ENCODE measurements around the gene SULT1C2. TPM values are rescaled to one million over a fixed set of nuclear protein-coding genes. Genes with fewer than 3 reads are reported as not detected.

SULT1C2 gene
- total RNA-seq, 1 donor from 2014 or later = not detected

- H3K4me1 Mint-ChIP-seq = peaks cover 6% of the 10 kb centered on the region
- H3K36me3 Mint-ChIP-seq = no peaks in the 10 kb centered on the region
- no peak for DNase-seq (ENCODE audit: low spot score in 2 of 2, unreplicated experiment in 2 of 2)
- no peak overlapping the region for H3K27ac Mint-ChIP-seq
- peaks cover 15% of the 10 kb centered on the region for H3K27me3 Mint-ChIP-seq (ENCODE audit: low read depth)
- H3K4me3 Mint-ChIP-seq = no peak overlapping the region
- no peak for TF ChIP-seq CTCF (IDR thresholded peaks at IDR 0.05; ENCODE audit: unreplicated experiment)
- no peaks in the 10 kb centered on the region for H3K9me3 Mint-ChIP-seq
Measured at GRCh38 chr2:108253106-108253505, 35.6 kb upstream of the SULT1C2 start.

GRCh38 chr2:108257757-108258331, 30.9 kb upstream of the SULT1C2 start:
- no peak for DNase-seq (ENCODE audit: low spot score in 2 of 2, unreplicated experiment in 2 of 2)
- Mint-ChIP-seq H3K4me1 (peaks cover 2% of the 10 kb centered on the region), H3K36me3 (no peaks in the 10 kb centered on the region), H3K9me3 (no peaks in the 10 kb centered on the region), H3K4me3 (no peak overlapping the region), H3K27ac (no peak overlapping the region), H3K27me3 (ENCODE audit: low read depth) (peaks cover 17% of the 10 kb centered on the region)
- TF ChIP-seq CTCF (IDR thresholded peaks at IDR 0.05; ENCODE audit: unreplicated experiment) = no peak

GRCh38 chr2:108260773-108261172, 27.9 kb upstream of the SULT1C2 start:
- H3K27me3 Mint-ChIP-seq (ENCODE audit: low read depth) = peaks cover 19% of the 10 kb centered on the region
- no peak overlapping the region for H3K4me3 Mint-ChIP-seq
- TF ChIP-seq CTCF (IDR thresholded peaks at IDR 0.05; ENCODE audit: unreplicated experiment) = no peak
- H3K9me3 Mint-ChIP-seq = no peaks in the 10 kb centered on the region
- no peaks in the 10 kb centered on the region for H3K4me1 Mint-ChIP-seq
- H3K27ac Mint-ChIP-seq = no peak overlapping the region
- no peaks in the 10 kb centered on the region for H3K36me3 Mint-ChIP-seq
- DNase-seq (ENCODE audit: low spot score in 2 of 2, unreplicated experiment in 2 of 2) = no peak

- H3K27me3 Mint-ChIP-seq (ENCODE audit: low read depth) = peaks cover 19% of the 10 kb centered on the region
- TF ChIP-seq CTCF (IDR thresholded peaks at IDR 0.05; ENCODE audit: unreplicated experiment) = no peak
- no peak overlapping the region for H3K4me3 Mint-ChIP-seq
- H3K36me3 Mint-ChIP-seq = no peaks in the 10 kb centered on the region
- H3K27ac Mint-ChIP-seq = no peak overlapping the region
- no peaks in the 10 kb centered on the region for H3K4me1 Mint-ChIP-seq
- no peaks in the 10 kb centered on the region for H3K9me3 Mint-ChIP-seq
- no peak for DNase-seq (ENCODE audit: low spot score in 2 of 2, unreplicated experiment in 2 of 2)
Measured at GRCh38 chr2:108262036-108262435, 26.7 kb upstream of the SULT1C2 start.

- Mint-ChIP-seq H3K27ac (no peak overlapping the region), H3K4me3 (no peak overlapping the region), H3K27me3 (ENCODE audit: low read depth) (peaks cover 16% of the 10 kb centered on the region), H3K36me3 (no peaks in the 10 kb centered on the region), H3K9me3 (no peaks in the 10 kb centered on the region), H3K4me1 (no peaks in the 10 kb centered on the region)
- no peak for DNase-seq (ENCODE audit: low spot score in 2 of 2, unreplicated experiment in 2 of 2)
- TF ChIP-seq CTCF (IDR thresholded peaks at IDR 0.05; ENCODE audit: unreplicated experiment) = no peak
Measured at GRCh38 chr2:108263401-108263800, 25.3 kb upstream of the SULT1C2 start.

GRCh38 chr2:108266218-108266617, 22.5 kb upstream of the SULT1C2 start:
- Mint-ChIP-seq H3K4me3 (no peak overlapping the region), H3K4me1 (no peaks in the 10 kb centered on the region), H3K36me3 (no peaks in the 10 kb centered on the region), H3K27ac (no peak overlapping the region), H3K27me3 (ENCODE audit: low read depth) (peaks cover 11% of the 10 kb centered on the region), H3K9me3 (no peaks in the 10 kb centered on the region)
- TF ChIP-seq CTCF (IDR thresholded peaks at IDR 0.05; ENCODE audit: unreplicated experiment) = no peak
- DNase-seq (ENCODE audit: low spot score in 2 of 2, unreplicated experiment in 2 of 2) = no peak

Data from mesothelial cell of epicardium (in vitro differentiated cells).